ENCODE measurements around the gene UMODL1. TPM values are rescaled to one million over a fixed set of nuclear protein-coding genes. Genes with fewer than 3 reads are reported as not detected.

The UMODL1 gene
- total RNA-seq, 3 donors from 2014 or later (not counting 1 experiment from before 2014, with no cell fraction given): 0.14 to 0.28 TPM; not detected in 1

DNA sequence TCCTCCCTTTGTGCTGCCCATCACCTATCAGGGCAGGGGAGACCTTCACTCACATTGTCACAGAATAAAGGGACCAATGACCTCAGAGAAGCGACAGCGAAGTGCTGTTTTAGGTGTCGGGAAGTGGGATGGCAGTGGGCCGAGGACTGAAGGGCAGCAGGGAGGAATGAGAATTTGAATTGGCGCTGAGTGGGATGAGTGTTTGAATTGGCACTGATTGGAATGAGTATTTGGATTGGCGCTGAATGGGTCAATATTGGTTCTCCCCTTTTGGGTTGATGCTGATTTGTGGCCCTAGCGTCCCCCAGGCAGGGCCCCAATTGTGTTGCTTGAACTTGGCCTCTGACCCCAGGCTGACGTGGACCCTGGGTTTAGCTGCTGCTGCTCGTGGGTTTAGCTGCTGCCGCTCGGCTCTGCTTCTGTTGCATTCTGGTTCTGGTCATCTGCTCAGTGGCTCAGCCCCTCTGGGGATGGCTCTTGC lies 12.4 kb upstream of the UMODL1 start:
- Mint-ChIP-seq H3K27ac (no peak overlapping the region), H3K36me3 (no peaks in the 10 kb centered on the region), H3K4me1 (peaks cover 22 to 30% of the 10 kb centered on the region in 2 donors), H3K27me3 (ENCODE audit: low read depth in 2 of 2) (peaks cover 36 to 63% of the 10 kb centered on the region in 2 donors), H3K9me3 (no peaks in the 10 kb centered on the region), H3K4me3 (no peak overlapping the region)
- Histone ChIP-seq H3K4me3 (ENCODE audit: low read length) (no peak overlapping the region), H3K36me3 (ENCODE audit: control insufficient read depth, insufficient read depth, low read length) (no peaks in the 10 kb centered on the region), H3K4me1 (ENCODE audit: control insufficient read depth, insufficient read depth, low read length) (peaks cover 35% of the 10 kb centered on the region), H3K9me3 (ENCODE audit: control insufficient read depth, insufficient read depth, low read length) (no peaks in the 10 kb centered on the region), H3K27ac (ENCODE audit: low read length) (no peak overlapping the region), H3K27me3 (ENCODE audit: control insufficient read depth, insufficient read depth, low read length) (peaks cover 4% of the 10 kb centered on the region)
- intact Hi-C loops (cut with micrococcal nuclease): no loop called here
- DNase-seq (no peak), ATAC-seq (no peak)
- WGBS (ENCODE audit: insufficient coverage): 96% methylated on average over 11 of the region's 11 CpGs
- TF ChIP-seq, protein P1, sequence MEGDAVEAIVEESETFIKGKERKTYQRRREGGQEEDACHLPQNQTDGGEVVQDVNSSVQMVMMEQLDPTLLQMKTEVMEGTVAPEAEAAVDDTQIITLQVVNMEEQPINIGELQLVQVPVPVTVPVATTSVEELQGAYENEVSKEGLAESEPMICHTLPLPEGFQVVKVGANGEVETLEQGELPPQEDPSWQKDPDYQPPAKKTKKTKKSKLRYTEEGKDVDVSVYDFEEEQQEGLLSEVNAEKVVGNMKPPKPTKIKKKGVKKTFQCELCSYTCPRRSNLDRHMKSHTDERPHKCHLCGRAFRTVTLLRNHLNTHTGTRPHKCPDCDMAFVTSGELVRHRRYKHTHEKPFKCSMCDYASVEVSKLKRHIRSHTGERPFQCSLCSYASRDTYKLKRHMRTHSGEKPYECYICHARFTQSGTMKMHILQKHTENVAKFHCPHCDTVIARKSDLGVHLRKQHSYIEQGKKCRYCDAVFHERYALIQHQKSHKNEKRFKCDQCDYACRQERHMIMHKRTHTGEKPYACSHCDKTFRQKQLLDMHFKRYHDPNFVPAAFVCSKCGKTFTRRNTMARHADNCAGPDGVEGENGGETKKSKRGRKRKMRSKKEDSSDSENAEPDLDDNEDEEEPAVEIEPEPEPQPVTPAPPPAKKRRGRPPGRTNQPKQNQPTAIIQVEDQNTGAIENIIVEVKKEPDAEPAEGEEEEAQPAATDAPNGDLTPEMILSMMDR (IDR thresholded peaks at IDR 0.05): no peak

DNA sequence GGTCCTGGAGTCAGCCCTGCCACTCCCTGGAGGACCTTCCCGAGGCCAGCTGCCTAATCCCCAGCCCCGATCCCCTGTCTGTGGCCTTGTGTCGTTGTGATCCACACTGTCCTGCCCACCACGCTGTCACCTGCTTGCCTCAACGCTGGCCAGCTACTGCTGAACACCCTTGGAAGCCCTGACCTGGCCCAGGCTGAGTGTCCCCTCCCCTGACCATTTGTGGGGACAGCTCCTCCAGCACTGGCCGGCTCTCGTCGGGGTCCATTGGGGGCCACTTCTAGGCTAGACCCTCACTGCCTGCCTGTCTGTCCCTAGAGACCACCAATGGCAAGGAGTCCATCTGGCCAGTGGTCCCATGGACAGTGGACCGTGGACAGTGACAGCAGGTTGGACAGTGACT lies 12.0 kb upstream of the UMODL1 start:
- H3K4me3 ChIP-seq (ENCODE audit: low read length): no peak overlapping the region
- intact Hi-C loops (cut with micrococcal nuclease): no loop called here
- TF ChIP-seq, protein P1 (IDR thresholded peaks at IDR 0.05): no peak
- no peak overlapping the region for H3K27ac ChIP-seq (ENCODE audit: low read length)
- Mint-ChIP-seq H3K27ac (no peak overlapping the region), H3K9me3 (no peaks in the 10 kb centered on the region), H3K27me3 (ENCODE audit: low read depth in 2 of 2) (peaks cover 39 to 66% of the 10 kb centered on the region in 2 donors), H3K4me1 (peaks cover 26 to 34% of the 10 kb centered on the region in 2 donors), H3K4me3 (no peak overlapping the region), H3K36me3 (no peaks in the 10 kb centered on the region)
- no peaks in the 10 kb centered on the region for H3K9me3 ChIP-seq (ENCODE audit: control insufficient read depth, insufficient read depth, low read length)
- ATAC-seq (no peak), DNase-seq (no peak)
- 91% methylated on average over 9 of the region's 9 CpGs for WGBS (ENCODE audit: insufficient coverage)
- H3K4me1 ChIP-seq (ENCODE audit: control insufficient read depth, insufficient read depth, low read length): peaks cover 40% of the 10 kb centered on the region
- no peaks in the 10 kb centered on the region for H3K36me3 ChIP-seq (ENCODE audit: control insufficient read depth, insufficient read depth, low read length)
- H3K27me3 ChIP-seq (ENCODE audit: control insufficient read depth, insufficient read depth, low read length): peaks cover 4% of the 10 kb centered on the region

DNA sequence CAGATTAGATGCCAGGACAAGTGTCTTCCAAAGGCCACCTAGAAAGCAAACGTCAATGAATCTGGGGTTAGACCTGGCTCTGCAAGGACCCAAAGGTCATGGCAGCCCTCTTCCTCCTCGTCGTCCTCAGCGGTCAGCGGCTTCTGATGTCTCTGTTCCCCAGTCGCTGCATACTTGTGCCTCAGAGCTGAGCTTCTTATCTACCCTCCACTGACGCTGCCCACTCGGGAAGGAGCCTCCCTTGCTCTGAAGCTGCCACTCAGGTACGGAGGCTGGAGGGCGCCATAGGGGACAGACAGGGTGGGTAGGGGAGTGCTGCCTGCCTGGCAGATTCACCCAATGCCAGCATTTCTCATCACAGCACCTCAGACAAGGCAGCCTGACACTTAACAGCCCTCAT lies 11.4 kb upstream of the UMODL1 start:
- H3K4me1 Mint-ChIP-seq: peaks cover 30 to 38% of the 10 kb centered on the region in 2 donors
- peaks cover 40 to 66% of the 10 kb centered on the region in 2 donors for H3K27me3 Mint-ChIP-seq (ENCODE audit: low read depth in 2 of 2)
- peaks cover 45% of the 10 kb centered on the region for H3K4me1 ChIP-seq (ENCODE audit: control insufficient read depth, insufficient read depth, low read length)
- no peak overlapping the region for H3K4me3 ChIP-seq (ENCODE audit: low read length)
- no peak overlapping the region for H3K4me3 Mint-ChIP-seq
- no peak overlapping the region for H3K27ac ChIP-seq (ENCODE audit: low read length)
- 72% methylated on average over 7 of the region's 10 CpGs for WGBS (ENCODE audit: insufficient coverage)
- TF ChIP-seq, protein P1 (IDR thresholded peaks at IDR 0.05): no peak
- H3K27me3 ChIP-seq (ENCODE audit: control insufficient read depth, insufficient read depth, low read length): peaks cover 4% of the 10 kb centered on the region
- no peaks in the 10 kb centered on the region for H3K36me3 ChIP-seq (ENCODE audit: control insufficient read depth, insufficient read depth, low read length)
- H3K9me3 ChIP-seq (ENCODE audit: control insufficient read depth, insufficient read depth, low read length): no peaks in the 10 kb centered on the region
- intact Hi-C loops (cut with micrococcal nuclease): loop anchor here (5.0 kb wide), 1 partner anchor 182 kb away; the partner anchor contains the start of gene PRDM15
- ATAC-seq (no peak), DNase-seq (no peak)
- H3K36me3 Mint-ChIP-seq: no peaks in the 10 kb centered on the region
- H3K9me3 Mint-ChIP-seq: no peaks in the 10 kb centered on the region
- no peak overlapping the region for H3K27ac Mint-ChIP-seq

DNA sequence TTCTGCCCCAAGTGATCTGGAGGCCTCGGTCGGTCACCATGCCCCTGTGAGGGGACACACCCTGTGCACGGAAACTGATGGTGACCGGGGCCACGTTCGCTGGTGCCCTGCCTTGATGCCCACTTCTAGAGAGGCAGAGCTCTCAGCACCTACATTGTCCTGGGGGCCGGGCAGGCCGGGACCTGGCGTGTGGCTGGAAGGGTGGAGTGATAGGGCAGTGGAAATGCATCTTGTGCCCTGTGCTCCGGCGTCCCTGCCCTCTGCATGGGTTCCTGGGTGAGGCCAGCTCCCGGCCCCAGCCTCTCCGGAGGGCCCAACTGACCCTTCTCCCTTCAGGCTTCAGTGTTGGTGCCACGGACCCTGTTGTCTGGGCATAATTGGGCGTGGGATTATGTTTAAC lies 11.0 kb upstream of the UMODL1 start:
- H3K9me3 Mint-ChIP-seq: no peaks in the 10 kb centered on the region
- intact Hi-C loops (cut with micrococcal nuclease): loop anchor here (5.0 kb wide), 1 partner anchor 183 kb away; the partner anchor contains the start of gene PRDM15
- peaks cover 45% of the 10 kb centered on the region for H3K4me1 ChIP-seq (ENCODE audit: control insufficient read depth, insufficient read depth, low read length)

More for the DNA sequence above, 11.0 kb upstream of the UMODL1 start:
- Histone ChIP-seq H3K9me3 (ENCODE audit: control insufficient read depth, insufficient read depth, low read length) (no peaks in the 10 kb centered on the region), H3K36me3 (ENCODE audit: control insufficient read depth, insufficient read depth, low read length) (no peaks in the 10 kb centered on the region), H3K27ac (ENCODE audit: low read length) (no peak overlapping the region), H3K4me3 (ENCODE audit: low read length) (no peak overlapping the region), H3K27me3 (ENCODE audit: control insufficient read depth, insufficient read depth, low read length) (peaks cover 8% of the 10 kb centered on the region)
- whole genome bisulfite sequencing (ENCODE audit: insufficient coverage): 92% methylated on average over 15 of the region's 15 CpGs
- peaks cover 30 to 38% of the 10 kb centered on the region in 2 donors for H3K4me1 Mint-ChIP-seq
- H3K4me3 Mint-ChIP-seq: no peak overlapping the region
- ATAC-seq (no peak), DNase-seq (no peak)
- TF ChIP-seq, protein P1 (IDR thresholded peaks at IDR 0.05): no peak
- H3K36me3 Mint-ChIP-seq: no peaks in the 10 kb centered on the region
- no peak overlapping the region for H3K27ac Mint-ChIP-seq
- peaks cover 41 to 68% of the 10 kb centered on the region in 2 donors for H3K27me3 Mint-ChIP-seq (ENCODE audit: low read depth in 2 of 2)
